Tibial nerve (tissue), 4 donors: ENCODE results near the gene RPN1. TPM values are rescaled to one million over a fixed set of nuclear protein-coding genes. Genes with fewer than 3 reads are reported as not detected.

Experiments used
- DNase-seq, 2 donors: peaks; one replicate each; pipeline ENCODE4 v3.0.0-alpha.2; 2019; ENCODE audit warnings: low spot score in 2 of 2
- H3K27ac ChIP-seq, 4 donors: fragments of 200-600 bp; sonication (generic) in 3 of 4; one replicate each; pipeline ENCODE4 v1.5.1; 2017 to 2019; ENCODE audit warnings: mild to moderate bottlenecking in 1 of 4
- H3K27me3 ChIP-seq, 2 donors: fragments of 200-600 bp; sonication (generic) in 1 of 2; one replicate each; pipeline versions ENCODE4 v1.5.1 to v1.6.0; 2017 to 2019
- H3K36me3 ChIP-seq, 3 donors: fragments of 200-600 bp; sonication (generic); one replicate each; pipeline ENCODE4 v1.5.1; 2018 to 2019
- H3K4me1 ChIP-seq, 4 donors: fragments of 200-600 bp; sonication (generic) in 3 of 4; one replicate each; pipeline ENCODE4 v1.5.1; 2017 to 2019
- H3K4me3 ChIP-seq, 4 donors: fragments of 200-600 bp; sonication (generic) in 3 of 4; one replicate each; pipeline ENCODE4 v1.5.1; 2017 to 2019; ENCODE audit warnings: mild to moderate bottlenecking in 1 of 4, moderate library complexity in 1 of 4
- H3K9me3 ChIP-seq, 4 donors: fragments of 200-600 bp; sonication (generic) in 3 of 4; one replicate each; pipeline ENCODE4 v1.5.1; 2017 to 2019
- CTCF ChIP-seq, 5 experiments: fragments of 200-600 bp in 3 of 5; fragments of 450-650 bp in 2 of 5; sonication (generic) in 3 of 5; IDR thresholded peaks; one replicate each; pipeline ENCODE4 v1.5.1; 2016 to 2019; ENCODE audit warnings: antibody characterized with exemption in 5 of 5, mild to moderate bottlenecking in 3 of 5, moderate library complexity in 2 of 5
- EP300 ChIP-seq, 2 donors: sonication (generic); formaldehyde crosslinking; IDR thresholded peaks; one replicate each; pipeline ENCODE4 v1.6.1; 2017; ENCODE audit warnings: antibody characterized with exemption in 2 of 2, mild to moderate bottlenecking in 1 of 2
- POLR2A ChIP-seq, 2 donors: fragments of 450-650 bp; IDR thresholded peaks; one replicate each; pipeline ENCODE4 v1.6.1; 2017; ENCODE audit warnings: antibody characterized with exemption in 2 of 2, mild to moderate bottlenecking in 2 of 2, moderate library complexity in 2 of 2
- WGBS, 2 donors: methylation state at CpG; one replicate each; pipeline ENCODE4 v1.1.5; 2018; 5-methylcytosine and 5-hydroxymethylcytosine counted together
- total RNA-seq, 4 donors: library from RNA; depleted of rRNA; stranded (reverse); fragments of >200 nt; gene quantifications; one replicate each; pipeline ENCODE4 v1.1.0, GENCODE V29; 2016

Gene RPN1
- total RNA-seq, 4 donors from 2014 or later, result 173 to 255 (median 204) TPM

- peaks cover 0 to 40% (median 14%) of the 10 kb centered on the region in 4 donors for H3K4me1 ChIP-seq
- no peaks in the 10 kb centered on the region for H3K27me3 ChIP-seq
- H3K36me3 ChIP-seq, result peaks cover 0 to 39% (median 7%) of the 10 kb centered on the region in 3 donors
- H3K9me3 ChIP-seq, result no peaks in the 10 kb centered on the region
- peak; percentile 92 to 98 (median 97) for TF ChIP-seq CTCF (IDR thresholded peaks at IDR 0.05)
- peak in 1 of 2 donors; percentile 45 for TF ChIP-seq POLR2A (IDR thresholded peaks at IDR 0.05)
- TF ChIP-seq EP300 (IDR thresholded peaks at IDR 0.05), result peak; percentile 82 to 89
- DNase-seq, result peak; percentile 96 to 97
- H3K4me3 ChIP-seq, result peak overlapping the region; percentile 71 to 93 (median 86)
- WGBS, 2 donors, result 0% methylated on average over 39 to 61 of the region's 61 CpGs
- H3K27ac ChIP-seq, result peak overlapping the region; percentile 77 to 94 (median 89)
Observed at GRCh38 chr3:128617557-128618397, 32.8 kb downstream of the RPN1 start.

GRCh38 chr3:128617270-128617556, 33.4 kb downstream of the RPN1 start:
- 59 to 61% methylated on average over 9 of the region's 9 CpGs for WGBS, 2 donors
- peak overlapping the region; percentile 77 to 94 (median 88) for H3K27ac ChIP-seq

GRCh38 chr3:128616516-128617269, 33.9 kb downstream of the RPN1 start:
- no peaks in the 10 kb centered on the region for H3K9me3 ChIP-seq
- H3K36me3 ChIP-seq, result peaks cover 0 to 29% (median 0%) of the 10 kb centered on the region in 3 donors
- TF ChIP-seq CTCF (IDR thresholded peaks at IDR 0.05), result no peak
- no peak for TF ChIP-seq POLR2A (IDR thresholded peaks at IDR 0.05)
- no peak for TF ChIP-seq EP300 (IDR thresholded peaks at IDR 0.05)
- H3K4me3 ChIP-seq, result peak overlapping the region in 1 of 4 donors; percentile 93
- peak overlapping the region in 3 of 4 donors; percentile 87 to 94 (median 90) for H3K27ac ChIP-seq
- H3K27me3 ChIP-seq, result no peaks in the 10 kb centered on the region
- H3K4me1 ChIP-seq, result peaks cover 0 to 35% (median 14%) of the 10 kb centered on the region in 4 donors
- no peak for DNase-seq
- WGBS, 2 donors, result 86 to 89% methylated on average over 6 to 8 of the region's 16 CpGs

More at GRCh38 chr3:128617270-128617556, 33.4 kb downstream of the RPN1 start:
- Histone ChIP-seq H3K36me3 (peaks cover 0 to 34% (median 5%) of the 10 kb centered on the region in 3 donors), H3K27me3 (no peaks in the 10 kb centered on the region), H3K9me3 (no peaks in the 10 kb centered on the region), H3K4me1 (peaks cover 0 to 37% (median 14%) of the 10 kb centered on the region in 4 donors), H3K4me3 (peak overlapping the region; percentile 23 to 93 (median 80))
- DNase-seq, result no peak
- TF ChIP-seq EP300 (IDR thresholded peaks at IDR 0.05) (no peak), CTCF (IDR thresholded peaks at IDR 0.05) (no peak), POLR2A (IDR thresholded peaks at IDR 0.05) (no peak)

GRCh38 chr3:128614076-128614475, 36.5 kb downstream of the RPN1 start:
- Histone ChIP-seq H3K27me3 (no peaks in the 10 kb centered on the region), H3K27ac (no peak overlapping the region), H3K4me1 (peaks cover 0 to 15% (median 11%) of the 10 kb centered on the region in 4 donors), H3K4me3 (no peak overlapping the region), H3K9me3 (no peaks in the 10 kb centered on the region), H3K36me3 (peaks cover 0 to 3% (median 0%) of the 10 kb centered on the region in 3 donors)
- WGBS, 2 donors, result 78 to 83% methylated on average over 1 of the region's 1 CpG
- TF ChIP-seq CTCF (IDR thresholded peaks at IDR 0.05) (no peak), POLR2A (IDR thresholded peaks at IDR 0.05) (no peak), EP300 (IDR thresholded peaks at IDR 0.05) (no peak)
- no peak for DNase-seq
